ENCODE results near the gene SHANK2. TPM values are rescaled to one million over a fixed set of nuclear protein-coding genes. Genes with fewer than 3 reads are reported as not detected.

SHANK2 gene
- total RNA-seq, 1 donor from 2014 or later, result 2.6 TPM

- no peak overlapping the region for H3K27ac ChIP-seq (ENCODE audit: low read depth, low read length)
- H3K27me3 ChIP-seq (ENCODE audit: control insufficient read depth in 3 of 3, insufficient read depth in 3 of 3, low read length in 3 of 3), result peaks cover 46 to 68% (median 59%) of the 10 kb centered on the region in 3 donors
- H3K4me1 ChIP-seq (ENCODE audit: control insufficient read depth in 3 of 3, insufficient read depth in 3 of 3, low read length in 3 of 3), result peaks cover 6 to 14% (median 10%) of the 10 kb centered on the region in 3 donors
- H3K9me3 ChIP-seq (ENCODE audit: control insufficient read depth in 3 of 3, low read length in 3 of 3), result no peaks in the 10 kb centered on the region
- no peak overlapping the region for H3K9ac ChIP-seq (ENCODE audit: low read depth in 1 of 3, low read length in 3 of 3)
- H3K4me3 ChIP-seq (ENCODE audit: low read length in 3 of 3), result no peak overlapping the region
- no peaks in the 10 kb centered on the region for H3K36me3 ChIP-seq (ENCODE audit: control insufficient read depth in 3 of 3, insufficient read depth in 3 of 3, low read length in 3 of 3)
Measured at GRCh38 chr11:71245601-71246391, 6.6 kb downstream of the SHANK2 start.

- Histone ChIP-seq H3K27me3 (ENCODE audit: control insufficient read depth in 3 of 3, insufficient read depth in 3 of 3, low read length in 3 of 3) (peaks cover 46 to 64% (median 57%) of the 10 kb centered on the region in 3 donors), H3K4me1 (ENCODE audit: control insufficient read depth in 3 of 3, insufficient read depth in 3 of 3, low read length in 3 of 3) (peaks cover 6 to 14% (median 10%) of the 10 kb centered on the region in 3 donors), H3K9me3 (ENCODE audit: control insufficient read depth in 3 of 3, low read length in 3 of 3) (no peaks in the 10 kb centered on the region), H3K36me3 (ENCODE audit: control insufficient read depth in 3 of 3, insufficient read depth in 3 of 3, low read length in 3 of 3) (no peaks in the 10 kb centered on the region), H3K9ac (ENCODE audit: low read depth in 1 of 3, low read length in 3 of 3) (no peak overlapping the region), H3K27ac (ENCODE audit: low read depth, low read length) (no peak overlapping the region), H3K4me3 (ENCODE audit: low read length in 3 of 3) (no peak overlapping the region)
Measured at GRCh38 chr11:71244116-71244810, 8.1 kb downstream of the SHANK2 start.

GRCh38 chr11:71242391-71242790 lies 10.0 kb downstream of the SHANK2 start:
- H3K27me3 ChIP-seq (ENCODE audit: control insufficient read depth in 3 of 3, insufficient read depth in 3 of 3, low read length in 3 of 3), result peaks cover 40 to 57% (median 52%) of the 10 kb centered on the region in 3 donors
- no peak overlapping the region for H3K9ac ChIP-seq (ENCODE audit: low read depth in 1 of 3, low read length in 3 of 3)
- H3K36me3 ChIP-seq (ENCODE audit: control insufficient read depth in 3 of 3, insufficient read depth in 3 of 3, low read length in 3 of 3), result no peaks in the 10 kb centered on the region
- H3K4me1 ChIP-seq (ENCODE audit: control insufficient read depth in 3 of 3, insufficient read depth in 3 of 3, low read length in 3 of 3), result peaks cover 0 to 5% (median under 1%) of the 10 kb centered on the region in 3 donors
- no peak overlapping the region for H3K27ac ChIP-seq (ENCODE audit: low read depth, low read length)
- H3K4me3 ChIP-seq (ENCODE audit: low read length in 3 of 3), result no peak overlapping the region
- H3K9me3 ChIP-seq (ENCODE audit: control insufficient read depth in 3 of 3, low read length in 3 of 3), result peaks cover 0 to 2% (median 0%) of the 10 kb centered on the region in 3 donors

- Histone ChIP-seq H3K4me3 (ENCODE audit: low read length in 3 of 3) (no peak overlapping the region), H3K27ac (ENCODE audit: low read depth, low read length) (no peak overlapping the region), H3K9ac (ENCODE audit: low read depth in 1 of 3, low read length in 3 of 3) (no peak overlapping the region), H3K36me3 (ENCODE audit: control insufficient read depth in 3 of 3, insufficient read depth in 3 of 3, low read length in 3 of 3) (no peaks in the 10 kb centered on the region), H3K27me3 (ENCODE audit: control insufficient read depth in 3 of 3, insufficient read depth in 3 of 3, low read length in 3 of 3) (peaks cover 43 to 61% (median 52%) of the 10 kb centered on the region in 3 donors), H3K4me1 (ENCODE audit: control insufficient read depth in 3 of 3, insufficient read depth in 3 of 3, low read length in 3 of 3) (peaks cover 0 to 4% (median 0%) of the 10 kb centered on the region in 3 donors), H3K9me3 (ENCODE audit: control insufficient read depth in 3 of 3, low read length in 3 of 3) (peaks cover 0 to 2% (median 0%) of the 10 kb centered on the region in 3 donors)
Measured at GRCh38 chr11:71241721-71242259, 10.6 kb downstream of the SHANK2 start.

- H3K9me3 ChIP-seq (ENCODE audit: control insufficient read depth in 3 of 3, low read length in 3 of 3), result peaks cover 0 to 2% (median 0%) of the 10 kb centered on the region in 3 donors
- no peaks in the 10 kb centered on the region for H3K36me3 ChIP-seq (ENCODE audit: control insufficient read depth in 3 of 3, insufficient read depth in 3 of 3, low read length in 3 of 3)
- H3K27ac ChIP-seq (ENCODE audit: low read depth, low read length), result no peak overlapping the region
- H3K9ac ChIP-seq (ENCODE audit: low read depth in 1 of 3, low read length in 3 of 3), result no peak overlapping the region
- no peak overlapping the region for H3K4me3 ChIP-seq (ENCODE audit: low read length in 3 of 3)
- peaks cover 0 to 4% (median 0%) of the 10 kb centered on the region in 3 donors for H3K4me1 ChIP-seq (ENCODE audit: control insufficient read depth in 3 of 3, insufficient read depth in 3 of 3, low read length in 3 of 3)
- H3K27me3 ChIP-seq (ENCODE audit: control insufficient read depth in 3 of 3, insufficient read depth in 3 of 3, low read length in 3 of 3), result peaks cover 37 to 55% (median 47%) of the 10 kb centered on the region in 3 donors
Measured at GRCh38 chr11:71240865-71241691, 11.3 kb downstream of the SHANK2 start.

- H3K27me3 ChIP-seq (ENCODE audit: control insufficient read depth in 3 of 3, insufficient read depth in 3 of 3, low read length in 3 of 3), result peaks cover 32 to 55% (median 39%) of the 10 kb centered on the region in 3 donors
Measured at GRCh38 chr11:71240061-71240690, 12.2 kb downstream of the SHANK2 start.

GRCh38 chr11:71239581-71239980 lies 12.8 kb downstream of the SHANK2 start:
- peaks cover 35 to 56% (median 42%) of the 10 kb centered on the region in 3 donors for H3K27me3 ChIP-seq (ENCODE audit: control insufficient read depth in 3 of 3, insufficient read depth in 3 of 3, low read length in 3 of 3)
- peaks cover 0 to 4% (median 0%) of the 10 kb centered on the region in 3 donors for H3K4me1 ChIP-seq (ENCODE audit: control insufficient read depth in 3 of 3, insufficient read depth in 3 of 3, low read length in 3 of 3)

More at GRCh38 chr11:71240061-71240690, 12.2 kb downstream of the SHANK2 start:
- Histone ChIP-seq H3K27ac (ENCODE audit: low read depth, low read length) (no peak overlapping the region), H3K36me3 (ENCODE audit: control insufficient read depth in 3 of 3, insufficient read depth in 3 of 3, low read length in 3 of 3) (no peaks in the 10 kb centered on the region), H3K9me3 (ENCODE audit: control insufficient read depth in 3 of 3, low read length in 3 of 3) (peaks cover 0 to 2% (median 0%) of the 10 kb centered on the region in 3 donors), H3K4me3 (ENCODE audit: low read length in 3 of 3) (no peak overlapping the region), H3K4me1 (ENCODE audit: control insufficient read depth in 3 of 3, insufficient read depth in 3 of 3, low read length in 3 of 3) (peaks cover 0 to 4% (median 0%) of the 10 kb centered on the region in 3 donors), H3K9ac (ENCODE audit: low read depth in 1 of 3, low read length in 3 of 3) (no peak overlapping the region)

GRCh38 chr11:71238941-71239340 lies 13.4 kb downstream of the SHANK2 start:
- Histone ChIP-seq H3K4me3 (ENCODE audit: low read length in 3 of 3) (no peak overlapping the region), H3K9ac (ENCODE audit: low read depth in 1 of 3, low read length in 3 of 3) (no peak overlapping the region), H3K27ac (ENCODE audit: low read depth, low read length) (no peak overlapping the region), H3K9me3 (ENCODE audit: control insufficient read depth in 3 of 3, low read length in 3 of 3) (peaks cover 0 to 2% (median 0%) of the 10 kb centered on the region in 3 donors), H3K4me1 (ENCODE audit: control insufficient read depth in 3 of 3, insufficient read depth in 3 of 3, low read length in 3 of 3) (peaks cover 0 to 4% (median 0%) of the 10 kb centered on the region in 3 donors), H3K36me3 (ENCODE audit: control insufficient read depth in 3 of 3, insufficient read depth in 3 of 3, low read length in 3 of 3) (no peaks in the 10 kb centered on the region), H3K27me3 (ENCODE audit: control insufficient read depth in 3 of 3, insufficient read depth in 3 of 3, low read length in 3 of 3) (peaks cover 35 to 53% (median 41%) of the 10 kb centered on the region in 3 donors)

More at GRCh38 chr11:71239581-71239980, 12.8 kb downstream of the SHANK2 start:
- H3K36me3 ChIP-seq (ENCODE audit: control insufficient read depth in 3 of 3, insufficient read depth in 3 of 3, low read length in 3 of 3), result no peaks in the 10 kb centered on the region
- H3K9me3 ChIP-seq (ENCODE audit: control insufficient read depth in 3 of 3, low read length in 3 of 3), result peaks cover 0 to 2% (median 0%) of the 10 kb centered on the region in 3 donors
- H3K27ac ChIP-seq (ENCODE audit: low read depth, low read length), result no peak overlapping the region
- no peak overlapping the region for H3K9ac ChIP-seq (ENCODE audit: low read depth in 1 of 3, low read length in 3 of 3)
- H3K4me3 ChIP-seq (ENCODE audit: low read length in 3 of 3), result no peak overlapping the region

Data from skeletal muscle tissue (tissue), 4 donors.